ENCODE results near the gene ZNF584.
A peak's percentile ranks its signal among the peaks of the same experiment; 100 is the strongest.

- TF ChIP-seq POLR2A (IDR thresholded peaks at IDR 0.05; ENCODE audit: low read length), result peak; percentile 98
- TF ChIP-seq GATA1 (IDR thresholded peaks at IDR 0.05; ENCODE audit: low read depth, low read length), result no peak
These were observed 21.7 kb upstream of the ZNF584 start, which contains the start of gene RPS5 for GRCh38 chr19:58386576-58387337.

All from erythroblast (primary cell).